HepG2 (cell line): Measurements from ENCODE around the gene VILL. TPM values are rescaled to one million over a fixed set of nuclear protein-coding genes. Genes with fewer than 3 reads are reported as not detected.

Experiments used
- ATAC-seq: fragments of 200-7000 bp; cut with Tn5 transposase; 3 replicates; pipeline ENCODE4 v1.9.1; 2020; ENCODE audit warnings: mild to moderate bottlenecking, moderate library complexity
- BruUV-seq: library from RNA; stranded (reverse); fragments of 400-500 nt; replicated peaks from 2 replicates; lab custom pipeline; 2021; lab: Mats Ljungman, UMichigan
- CTCF ChIA-PET: fragments of 300-600 bp; formaldehyde crosslinking; extraction: SDS; loops from one replicate; lab custom pipeline; 2021; ENCODE audit warnings: low total read pairs, inconsistent platforms, low intra/inter-chr PET ratio; lab: Yijun Ruan, JAX
- POLR2A ChIA-PET: fragments of 350-600 bp; sonication (Branson Sonifier 250); formaldehyde crosslinking; loops from one replicate; lab custom pipeline; 2020; ENCODE audit warnings: antibody characterized with exemption, inconsistent platforms; lab: Yijun Ruan, JAX
- DNase-seq: peaks from one replicate; pipeline ENCODE4 v3.0.0-alpha.2; 2015; ENCODE audit warnings: low spot score
- FAIRE-seq: peaks from 3 replicates; lab custom pipeline; 2011; peaks lifted over from hg19 to GRCh38; lab: Jason Lieb, UNC
- H2AFZ ChIP-seq: one replicate; pipeline ENCODE4 v1.6.1; 2011; ENCODE audit warnings: low read length, inconsistent platforms
- H3K27ac ChIP-seq: fragments of 300-600 bp; 3 replicates; pipeline ENCODE4 v1.8.0; 2011; ENCODE audit warnings: mixed run types, mild to moderate bottlenecking, mixed read lengths, low read length, inconsistent platforms; ENCODE audit not compliant: insufficient read depth; ENCODE audit errors: extremely low read length
- H3K27me3 ChIP-seq, 2 experiments: fragments of 200-600 bp in 1 of 2; 2 replicates in 1 of 2; 3 replicates in 1 of 2; pipeline versions ENCODE4 v1.6.0 to v1.8.0; 2011; ENCODE audit warnings: low read length in 2 of 2, mild to moderate bottlenecking in 2 of 2, moderate library complexity in 2 of 2, inconsistent platforms in 1 of 2; ENCODE audit not compliant: insufficient read depth in 2 of 2, control insufficient read depth in 1 of 2
- H3K36me3 ChIP-seq, 2 experiments: fragments of 200-600 bp in 1 of 2; replicated peaks in 1 of 2; 2 replicates in 1 of 2; 3 replicates in 1 of 2; pipeline versions ENCODE4 v1.5.1 to v1.8.0; 2011; ENCODE audit warnings: low read length in 2 of 2, inconsistent platforms in 1 of 2; ENCODE audit not compliant: insufficient read depth in 2 of 2, control insufficient read depth in 1 of 2
- H3K4me1 ChIP-seq: 2 replicates; pipeline ENCODE4 v1.5.1; 2012; ENCODE audit warnings: low read length, inconsistent platforms; ENCODE audit not compliant: insufficient read depth
- H3K4me2 ChIP-seq: 2 replicates; pipeline ENCODE4 v1.6.0; 2011; ENCODE audit warnings: low read depth, low read length, inconsistent platforms
- H3K4me3 ChIP-seq, 3 experiments: fragments of 200-600 bp in 1 of 3; sonication (generic), shearing (Covaris generic) in 1 of 3; replicated peaks in 1 of 3; 2 replicates each; pipeline ENCODE4 v1.5.1; 2011 to 2016; ENCODE audit warnings: low read length in 3 of 3, inconsistent platforms in 2 of 3, low read depth in 2 of 3, mild to moderate bottlenecking in 2 of 3, control low read depth in 1 of 3, mixed read lengths in 1 of 3; ENCODE audit not compliant: insufficient read depth in 1 of 3
- H3K79me2 ChIP-seq: one replicate; pipeline ENCODE4 v1.6.1; 2011; ENCODE audit warnings: low read length, inconsistent platforms; ENCODE audit not compliant: insufficient read depth
- H3K9ac ChIP-seq: 2 replicates; pipeline ENCODE4 v1.6.0; 2011; ENCODE audit warnings: mild to moderate bottlenecking, low read depth, low read length, inconsistent platforms; ENCODE audit not compliant: insufficient read depth
- H3K9me3 ChIP-seq: 2 replicates; pipeline ENCODE4 v1.5.1; 2012; ENCODE audit warnings: mild to moderate bottlenecking, low read length
- H4K20me1 ChIP-seq: 2 replicates; pipeline ENCODE4 v1.6.0; 2011; ENCODE audit warnings: inconsistent platforms, mild to moderate bottlenecking, low read length, moderate library complexity; ENCODE audit not compliant: insufficient read depth
- CTCF ChIP-seq: sonication (generic); formaldehyde crosslinking; IDR thresholded peaks from 2 replicates; pipeline ENCODE4 v1.5.0; 2020; ENCODE audit warnings: mild to moderate bottlenecking, missing genetic modification reagents, moderate library complexity
- FOXA1 ChIP-seq, 2 experiments: fragments of 450-650 bp in 1 of 2; sonication (generic) in 1 of 2; formaldehyde crosslinking in 1 of 2; IDR thresholded peaks; 2 replicates each; pipeline versions ENCODE4 v1.4.0 to v1.6.1; 2016 to 2020; ENCODE audit warnings: missing genetic modification reagents in 1 of 2
- HIC2 ChIP-seq: sonication (generic); formaldehyde crosslinking; IDR thresholded peaks from 2 replicates; pipeline ENCODE4 v1.9.0; 2022; ENCODE audit warnings: low read depth, missing genetic modification reagents
- NFYB ChIP-seq: sonication (generic); formaldehyde crosslinking; IDR thresholded peaks from 2 replicates; pipeline ENCODE4 v1.4.0; 2020; ENCODE audit warnings: missing genetic modification reagents
- RAD21 ChIP-seq: fragments of 450-650 bp; formaldehyde crosslinking; IDR thresholded peaks from 2 replicates; pipeline ENCODE4 v1.5.0; 2020; ENCODE audit warnings: mild to moderate bottlenecking
- SMC3 ChIP-seq: IDR thresholded peaks from 2 replicates; pipeline ENCODE4 v1.6.1; 2011; ENCODE audit warnings: low read length, improper control_type of control experiment
- STAG1 ChIP-seq: sonication (generic); formaldehyde crosslinking; IDR thresholded peaks from 2 replicates; pipeline ENCODE4 v1.4.0; 2020; ENCODE audit warnings: missing genetic modification reagents
- XRCC5 ChIP-seq: fragments of 200-400 bp; formaldehyde crosslinking; optimal IDR thresholded peaks from 2 replicates; pipeline ENCODE3; 2017; ENCODE audit warnings: mild to moderate bottlenecking, low read length
- ZBTB7B ChIP-seq: sonication (generic); formaldehyde crosslinking; IDR thresholded peaks from 2 replicates; pipeline ENCODE4 v1.4.0; 2020; ENCODE audit warnings: missing genetic modification reagents
- ZFP1 ChIP-seq: IDR thresholded peaks from 2 replicates; pipeline ENCODE4 v1.6.1; 2016
- ZNF556 ChIP-seq: sonication (generic); formaldehyde crosslinking; IDR thresholded peaks from 2 replicates; pipeline ENCODE4 v1.4.0; 2020; ENCODE audit warnings: mild to moderate bottlenecking, missing genetic modification reagents, borderline replicate concordance
- ZNF687 ChIP-seq: sonication (generic); formaldehyde crosslinking; IDR thresholded peaks from 2 replicates; pipeline ENCODE4 v1.5.1; 2020; ENCODE audit warnings: mild to moderate bottlenecking, missing genetic modification reagents, moderate library complexity
- ZSCAN22 ChIP-seq: sonication (generic); formaldehyde crosslinking; IDR thresholded peaks from 2 replicates; pipeline ENCODE4 v1.4.0; 2020; ENCODE audit warnings: mild to moderate bottlenecking, missing genetic modification reagents
- WGBS: methylation state at CpG from one replicate; pipeline ENCODE4 v1.1.6; 2017; ENCODE audit warnings: low lambda C conversion rate; 5-methylcytosine and 5-hydroxymethylcytosine counted together
- in situ Hi-C: cut with HindIII; loops from 2 replicates; pipeline ENCODE4 v1.10.0; 2017; ENCODE audit warnings: low pct_unique_long_range_greater_than_20kb; ENCODE audit not compliant: extremely low pct_ligation_motif_present
- intact Hi-C: fragments of 100-400 bp; cut with micrococcal nuclease; formaldehyde crosslinking; loops from one replicate; pipeline ENCODE4 v1.10.0; 2022; ENCODE audit not compliant: unreplicated experiment
- polyA plus RNA-seq, 8 experiments: library from polyadenylated mRNA; depleted of rRNA in 3 of 8; stranded (reverse) in 7 of 8; unstranded in 1 of 8; fragments of >200 nt; fragmentation: Illumina TruSeq in 4 of 8; extraction: Trizol in 4 of 8; gene quantifications; 2 replicates each; pipeline versions ENCODE4 v1.2.1 to v1.2.3, GENCODE V29; 2011 to 2016; ENCODE audit warnings: low read depth in 4 of 8, missing spikeins in 1 of 8, mixed read lengths in 1 of 8; ENCODE audit not compliant: insufficient read depth in 1 of 8
- total RNA-seq, 5 experiments: library from RNA; depleted of rRNA; stranded (reverse); fragments of >200 nt; fragmentation: Illumina TruSeq; extraction: Trizol; gene quantifications; 2 replicates each; pipeline ENCODE4 v1.2.3, GENCODE V29; 2016; ENCODE audit warnings: low read depth in 1 of 5

Gene VILL
- total and polyA plus RNA-seq, 2 of the 13 experiments (the other 11 are each of a cell fraction or from before 2014, with no cell fraction given): 3.2 to 5.3 TPM

- no peak overlapping the region for H2AFZ ChIP-seq
- no peak for TF ChIP-seq FOXA1 (IDR thresholded peaks at IDR 0.05)
- TF ChIP-seq FOXA1 (CRISPR knock-in tag; IDR thresholded peaks at IDR 0.05): peak; percentile 61
- TF ChIP-seq HIC2 (CRISPR knock-in tag): no peak
- 0 out of 2 replicates have a peak, but pooled peaks have one; percentile 22 for TF ChIP-seq ZBTB7B (CRISPR knock-in tag)
- TF ChIP-seq STAG1: peak; percentile 74
- TF ChIP-seq RAD21 (CRISPR knock-in tag): 0 out of 2 replicates have a peak, but pooled peaks have one; percentile 44
- no peak for TF ChIP-seq ZNF556
- no peak for TF ChIP-seq ZSCAN22 (CRISPR knock-in tag)
- TF ChIP-seq CTCF: peak; percentile 88
- TF ChIP-seq NFYB (CRISPR knock-in tag): no peak
- peak; percentile 66 for TF ChIP-seq XRCC5
- no peak for TF ChIP-seq ZFP1
- TF ChIP-seq ZNF687: peak; percentile 43
- peak; percentile 52 for TF ChIP-seq SMC3
Observed at GRCh38 chr3:37974121-37975083, 16.2 kb upstream of the VILL start.

More at GRCh38 chr3:37974121-37975083, 16.2 kb upstream of the VILL start:
- CTCF ChIA-PET: interaction anchor here (0.6 to 2.9 kb wide), 5 partner anchors 19 to 119 kb away, joined by 3 to 21 read pairs (median 7); no protein-coding TSS in a partner anchor
- H3K27me3 ChIP-seq: no peaks in the 10 kb centered on the region
- FAIRE-seq (peak; percentile 77), ATAC-seq (peak; percentile 93), DNase-seq (peak; percentile 56)
- BruUV-seq: no TSS peak
- peaks cover 36 to 71% of the 10 kb centered on the region in 2 experiments; a peak in 4 of 5 replicates for H3K36me3 ChIP-seq
- in situ Hi-C loops: no loop called here
- no peaks in the 10 kb centered on the region for H3K79me2 ChIP-seq
- H4K20me1 ChIP-seq: no peaks in the 10 kb centered on the region
- WGBS: 84% methylated on average over 9 of the region's 9 CpGs
- H3K27ac ChIP-seq: no peak overlapping the region
- peaks cover 22% of the 10 kb centered on the region for H3K4me1 ChIP-seq
- H3K9me3 ChIP-seq: no peaks in the 10 kb centered on the region
- no peak overlapping the region for H3K9ac ChIP-seq
- intact Hi-C loops: loop anchor here (1.0 kb wide), 1 partner anchor 29 kb away; no protein-coding TSS in a partner anchor
- POLR2A ChIA-PET: interaction anchor here (0.8 to 1.0 kb wide), 3 partner anchors 10 to 143 kb away, joined by 3 to 6 read pairs (median 3); no protein-coding TSS in a partner anchor
- no peak overlapping the region for H3K4me2 ChIP-seq
- H3K4me3 ChIP-seq: no peak overlapping the region
